SU-DHL-6 (cell line): ENCODE data around the gene ESPN.

ENCODE experiments used
- CTCF ChIP-seq: fragments of 200-600 bp; sonication (generic); IDR thresholded peaks from one replicate; pipeline ENCODE4 v1.5.1; 2017; ENCODE audit warnings: antibody characterized with exemption, mild to moderate bottlenecking, low read length, moderate library complexity; ENCODE audit not compliant: insufficient read depth, poor library complexity, severe bottlenecking
- EZH2phosphoT487 ChIP-seq: fragments of 200-600 bp; sonication (generic), shearing (Covaris generic); conservative IDR thresholded peaks from 2 replicates; pipeline ENCODE4 v1.6.1; 2018; ENCODE audit warnings: mild to moderate bottlenecking, antibody characterized with exemption, low read length, moderate library complexity, mixed read lengths

GRCh38 chr1:6419397-6419803 is 5.2 kb upstream of the ESPN start:
- TF ChIP-seq CTCF (no peak), EZH2phosphoT487 (no peak)
